C4-2B (cell line): ENCODE data around the gene HDAC7.
A peak's percentile ranks its signal among the peaks of the same experiment; 100 is the strongest.

ENCODE experiments used
- H3K27ac ChIP-seq: fragments of 450-650 bp; 2 replicates; pipeline ENCODE4 v1.5.1; 2017
- CTCF ChIP-seq: fragments of 450-650 bp; conservative IDR thresholded peaks from 2 replicates; pipeline ENCODE4 v1.5.1; 2017; ENCODE audit warnings: mild to moderate bottlenecking
- ZFX ChIP-seq: fragments of 450-650 bp; IDR thresholded peaks from 2 replicates; pipeline ENCODE4 v1.6.1; 2017

HDAC7 gene

GRCh38 chr12:47753021-47754001 is 66.4 kb downstream of the HDAC7 start:
- H3K27ac ChIP-seq = peak overlapping the region; percentile 73
- TF ChIP-seq CTCF (no peak), ZFX (no peak)

GRCh38 chr12:47752552-47752951 is 67.2 kb downstream of the HDAC7 start:
- TF ChIP-seq CTCF = no peak
- H3K27ac ChIP-seq = peak overlapping the region; percentile 73

GRCh38 chr12:47752121-47752520 is 67.6 kb downstream of the HDAC7 start:
- TF ChIP-seq CTCF = no peak
- no peak for TF ChIP-seq ZFX
- H3K27ac ChIP-seq = peak overlapping the region; percentile 73

GRCh38 chr12:47751561-47751960 is 68.1 kb downstream of the HDAC7 start:
- 0 out of 2 replicates have a peak overlapping the region, but pooled peaks have one; percentile 73 for H3K27ac ChIP-seq
- TF ChIP-seq ZFX = no peak
- no peak for TF ChIP-seq CTCF

GRCh38 chr12:47750916-47751470 is 68.7 kb downstream of the HDAC7 start:
- 0 out of 2 replicates have a peak overlapping the region, but pooled peaks have one; percentile 73 for H3K27ac ChIP-seq
- TF ChIP-seq ZFX = no peak
- TF ChIP-seq CTCF = no peak

- TF ChIP-seq ZFX (no peak), CTCF (no peak)
- no peak overlapping the region for H3K27ac ChIP-seq
Measured at GRCh38 chr12:47750229-47750798, 69.4 kb downstream of the HDAC7 start.

- no peak overlapping the region for H3K27ac ChIP-seq
- no peak for TF ChIP-seq CTCF
- TF ChIP-seq ZFX = no peak
Measured at GRCh38 chr12:47748899-47749298, 70.8 kb downstream of the HDAC7 start.
